Measurements from ENCODE around the gene NATD1.

GRCh38 chr17:21233581-21234347, 19.4 kb downstream of the NATD1 start:
- no peak for TF ChIP-seq CTCF (IDR thresholded peaks at IDR 0.05)
- no peak for TF ChIP-seq POLR2A (IDR thresholded peaks at IDR 0.05)
